Posterior cingulate gyrus (tissue), 11 donors: ENCODE results near the gene THSD4.
A peak's percentile ranks its signal among the peaks of the same experiment; 100 is the strongest.

ENCODE experiments used
- DNase-seq, 10 donors: peaks; one replicate each; pipeline versions ENCODE4 v3.0.0 to v3.0.0-alpha.2; 2020 to 2021; ENCODE audit warnings: mixed read lengths in 3 of 10
- intact Hi-C: fragments of 100-400 bp; cut with DNase I; formaldehyde crosslinking; loops from one replicate; pipeline ENCODE4 v1.15.1; 2023

The THSD4 gene

DNA sequence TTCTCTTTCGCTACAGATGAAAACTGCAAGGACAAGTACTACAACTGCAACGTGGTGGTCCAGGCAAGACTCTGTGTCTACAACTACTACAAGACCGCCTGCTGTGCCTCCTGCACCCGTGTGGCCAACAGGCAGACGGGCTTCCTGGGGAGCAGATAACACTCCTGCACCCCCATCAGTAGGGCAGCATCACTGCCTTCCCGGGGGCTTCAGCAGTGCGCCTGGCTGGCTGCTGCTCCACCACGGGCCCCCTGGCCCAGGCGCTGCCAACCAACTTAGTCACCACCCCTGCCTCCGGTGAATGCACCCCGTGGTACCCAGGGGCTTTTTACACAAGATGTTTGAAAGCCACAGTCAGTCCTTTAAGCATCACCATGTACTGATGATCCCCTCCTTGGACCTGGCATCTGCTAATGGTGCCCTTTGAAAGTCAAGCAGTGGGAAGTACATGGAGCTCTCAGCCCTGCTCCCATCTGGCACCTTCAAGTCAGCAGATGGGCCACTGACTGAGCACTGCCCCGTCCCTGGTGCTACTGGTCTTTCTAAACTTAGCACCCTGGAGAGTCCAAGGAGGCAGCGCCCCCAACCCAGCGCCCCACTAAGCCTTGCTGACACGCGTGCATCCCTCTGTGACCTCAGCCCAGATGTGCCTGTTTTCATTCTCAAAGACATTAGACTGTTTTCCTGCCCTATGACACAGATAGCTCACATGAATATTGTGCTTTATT lies 662.1 kb downstream of the THSD4 start:
- DNase-seq: peak in 1 of 10 donors; percentile 77
- intact Hi-C loops: no loop called here

DNA sequence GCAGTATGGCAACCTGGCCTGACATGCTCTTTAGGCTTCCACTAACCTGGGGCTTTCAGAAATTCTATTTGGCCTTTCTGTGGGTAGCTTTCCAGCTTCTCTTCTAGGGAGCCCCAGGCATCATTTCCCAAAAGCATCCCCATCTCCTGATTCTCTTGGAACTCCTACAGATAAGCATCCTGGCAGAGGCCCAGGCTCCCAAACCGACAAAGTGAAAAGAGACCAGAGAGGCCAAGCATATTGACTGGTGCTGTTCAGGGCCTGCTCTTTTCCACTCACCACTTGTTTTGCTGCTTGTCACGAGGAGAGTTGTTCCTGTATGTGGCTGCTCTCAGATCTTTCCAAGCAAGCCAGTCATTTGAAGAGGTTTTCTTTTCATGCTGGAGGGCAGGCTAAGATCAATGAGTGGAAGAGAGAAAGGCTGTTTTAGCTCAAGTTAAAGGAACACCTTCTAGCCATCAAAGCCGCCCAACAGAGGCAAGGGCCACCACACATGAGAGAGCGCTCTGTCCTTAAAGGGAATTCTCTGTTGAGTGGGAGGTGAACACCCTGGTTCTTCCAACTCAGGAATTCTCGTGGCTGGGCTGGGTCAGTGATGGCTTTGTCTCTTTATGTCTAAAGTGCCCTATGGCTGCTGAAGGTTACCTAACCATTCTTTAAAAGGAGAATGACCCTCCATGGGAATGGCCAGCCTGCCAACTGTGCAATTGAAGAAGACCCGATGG lies 664.0 kb downstream of the THSD4 start:
- intact Hi-C loops: no loop called here
- DNase-seq: no peak

DNA sequence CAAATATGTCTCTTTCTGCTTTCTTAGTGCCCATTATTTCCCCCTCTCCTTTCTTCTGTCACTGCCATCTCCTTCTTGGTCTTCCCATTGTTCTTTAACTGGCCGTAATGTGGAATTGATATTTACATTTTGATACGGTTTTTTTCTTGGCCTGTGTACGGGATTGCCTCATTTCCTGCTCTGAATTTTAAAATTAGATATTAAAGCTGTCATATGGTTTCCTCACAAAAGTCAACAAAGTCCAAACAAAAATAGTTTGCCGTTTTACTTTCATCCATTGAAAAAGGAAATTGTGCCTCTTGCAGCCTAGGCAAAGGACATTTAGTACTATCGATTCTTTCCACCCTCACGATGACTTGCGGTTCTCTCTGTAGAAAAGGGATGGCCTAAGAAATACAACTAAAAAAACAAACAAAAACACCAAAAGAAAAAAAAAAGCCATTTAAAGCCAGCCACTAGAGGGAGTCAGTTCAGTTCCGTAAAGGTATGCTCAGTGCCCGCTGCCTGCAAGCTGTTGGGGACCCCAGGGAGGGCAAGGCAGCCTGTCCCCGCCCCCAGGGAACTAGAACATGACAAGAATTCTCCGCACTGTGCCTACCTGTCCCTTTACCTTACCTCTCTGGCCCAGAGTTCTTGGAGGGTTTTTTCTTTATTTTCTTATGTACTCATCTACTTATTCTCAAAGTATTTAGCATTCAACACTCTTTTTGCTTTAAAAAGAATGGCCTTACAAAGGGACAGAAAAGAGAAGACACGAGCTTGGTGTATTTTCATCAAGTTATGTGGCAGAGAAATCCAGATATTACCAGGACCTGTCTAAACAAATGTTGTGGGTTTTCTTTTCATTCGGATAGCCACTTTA lies 665.1 kb downstream of the THSD4 start:
- DNase-seq: no peak
- intact Hi-C loops: loop anchor here (1.0 kb wide), 1 partner anchor 375 kb away; no protein-coding TSS in a partner anchor

DNA sequence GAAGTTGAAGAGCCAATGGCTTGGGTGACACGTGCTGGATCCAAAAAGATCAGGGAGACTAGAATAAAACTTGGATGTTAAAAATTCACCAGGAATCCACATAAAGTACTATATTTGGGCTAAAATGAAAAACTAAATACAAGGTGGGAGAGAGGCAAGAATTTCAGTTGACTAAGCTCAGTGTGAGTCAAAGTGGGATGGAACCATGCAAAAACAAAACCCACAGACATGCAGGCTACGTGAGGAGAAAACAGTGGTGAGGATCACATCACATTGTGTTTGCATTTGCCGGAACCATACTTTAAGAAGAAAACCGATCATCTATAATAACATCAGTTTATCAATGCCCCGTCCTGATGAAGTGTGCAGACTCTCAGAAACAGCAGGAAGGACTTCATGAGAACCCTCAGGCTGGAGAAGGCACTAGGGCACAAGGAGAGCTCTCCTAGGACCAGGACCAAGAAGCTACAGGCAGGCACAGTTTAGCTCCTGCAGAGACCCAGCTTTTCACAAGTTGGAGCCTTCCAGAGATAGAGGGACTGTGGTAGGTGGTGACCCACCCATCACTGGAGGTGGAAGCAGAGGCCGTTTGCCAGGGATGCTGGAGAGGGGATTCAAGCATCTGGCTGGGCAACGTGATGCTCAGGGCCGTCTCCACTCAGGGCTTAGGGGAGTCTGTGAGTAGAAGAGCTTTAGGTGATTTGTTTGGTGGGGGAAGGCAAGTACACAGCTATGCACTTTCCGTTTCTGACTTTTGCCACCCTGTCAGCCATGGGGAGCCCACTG lies 666.1 kb downstream of the THSD4 start:
- intact Hi-C loops: no loop called here

DNA sequence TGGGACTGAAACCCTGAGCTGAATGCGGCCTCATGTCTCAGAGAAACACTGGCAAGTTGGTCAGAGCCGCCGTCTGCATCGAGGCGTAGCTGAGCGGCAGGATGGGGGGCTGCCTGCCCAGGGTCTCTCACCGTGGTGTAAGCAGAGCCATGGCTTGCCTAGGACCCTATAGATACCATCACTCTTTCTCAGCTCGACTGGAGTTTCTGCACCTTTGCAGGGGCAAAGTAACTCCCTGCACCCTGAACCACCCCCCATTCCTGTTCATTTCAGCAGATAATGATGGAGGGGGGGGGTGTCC lies 666.6 kb downstream of the THSD4 start:
- intact Hi-C loops: no loop called here
- no peak for DNase-seq

More for the DNA sequence above, 666.1 kb downstream of the THSD4 start:
- DNase-seq: no peak

DNA sequence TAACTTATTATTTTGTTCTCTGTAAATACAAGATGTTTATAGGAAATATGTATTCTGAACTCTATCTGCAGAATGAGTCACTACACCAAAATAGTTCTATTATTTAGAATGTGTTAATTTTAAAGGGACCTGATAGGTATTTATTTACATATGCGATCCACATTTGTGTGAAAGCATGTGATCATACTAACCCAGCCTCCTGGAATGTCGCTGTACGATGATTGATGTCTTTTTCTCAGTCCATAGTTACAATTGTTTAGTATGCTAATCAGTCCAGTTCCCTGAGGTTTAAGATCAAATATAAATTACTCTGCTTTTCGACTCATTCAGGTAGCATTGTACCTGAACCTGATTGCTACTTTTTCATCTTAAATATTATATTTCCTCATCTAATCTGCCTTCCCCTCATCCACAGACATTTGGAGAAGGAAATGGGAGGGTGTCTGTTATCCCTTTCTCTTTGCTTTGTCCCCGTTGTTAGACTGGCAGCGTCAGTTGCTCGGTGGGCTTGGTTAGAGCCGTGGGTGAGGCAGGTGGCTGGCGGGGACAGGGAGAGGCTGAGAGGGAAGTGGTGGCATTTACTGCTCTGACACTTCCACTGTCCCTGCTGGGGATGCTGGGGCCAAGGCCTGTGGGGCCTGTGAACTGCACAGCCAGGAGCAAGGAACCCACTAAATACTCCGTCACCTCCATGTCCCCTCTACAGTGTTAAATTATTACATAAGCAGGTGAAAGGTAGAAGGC lies 667.3 kb downstream of the THSD4 start:
- intact Hi-C loops: no loop called here
- no peak for DNase-seq

DNA sequence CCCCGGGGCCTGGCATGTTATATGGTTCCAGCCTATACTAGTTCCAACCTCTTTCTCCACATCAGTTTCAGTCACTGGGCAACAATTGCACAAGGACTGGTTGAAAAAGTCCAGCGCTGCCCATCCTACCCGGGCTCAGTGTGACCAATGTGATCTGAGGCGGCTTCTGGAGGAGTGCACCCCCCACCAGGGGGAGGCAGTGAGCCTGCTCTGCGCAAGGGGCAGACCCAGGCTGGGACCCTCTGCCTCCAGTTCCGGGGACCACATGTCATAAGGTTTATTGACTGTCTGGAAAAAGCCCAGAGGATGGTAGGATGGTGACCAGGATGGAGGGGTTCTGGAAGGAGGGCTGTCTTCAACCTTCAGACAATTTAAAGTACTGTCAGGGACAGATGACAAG lies 669.4 kb downstream of the THSD4 start:
- DNase-seq: no peak
- intact Hi-C loops: no loop called here

DNA sequence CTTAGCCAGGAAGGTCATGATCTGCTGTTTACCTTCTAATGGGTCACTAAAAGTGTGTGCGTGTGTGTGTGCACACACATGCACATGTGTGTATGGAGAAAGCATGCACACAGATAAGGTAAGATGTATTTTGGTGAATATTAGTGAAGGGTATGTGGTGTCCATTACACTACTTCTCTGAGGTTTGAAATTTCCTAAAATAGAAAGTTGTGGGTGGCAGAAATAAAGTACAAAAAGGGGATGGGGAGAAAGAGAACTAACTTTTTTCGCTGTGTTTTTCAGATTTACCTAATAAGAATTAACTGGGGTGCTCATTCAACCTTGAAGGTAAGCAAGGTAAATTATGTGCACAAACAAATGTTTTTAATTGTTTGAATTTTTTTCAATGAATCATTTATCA lies 670.7 kb downstream of the THSD4 start:
- intact Hi-C loops: no loop called here
- no peak for DNase-seq

DNA sequence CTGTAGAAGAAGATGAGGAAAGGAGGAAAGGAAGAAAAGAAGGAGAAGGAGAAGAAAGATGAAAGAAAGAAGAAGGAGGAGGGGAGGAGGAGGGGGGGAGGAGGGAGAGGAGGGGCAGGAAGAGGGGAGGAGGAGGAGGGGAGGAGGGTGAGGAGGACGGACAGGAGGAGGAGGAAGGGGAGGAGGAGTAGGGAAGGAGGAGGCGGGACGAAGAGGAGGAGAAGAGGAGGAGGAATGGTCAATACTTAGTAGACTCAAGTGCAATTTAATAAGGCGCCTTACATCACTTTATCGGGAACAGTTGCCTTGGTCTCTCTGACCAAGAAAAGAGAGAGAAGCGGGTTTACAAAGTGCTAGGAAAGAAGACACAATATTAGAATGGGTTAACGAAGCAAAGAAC lies 671.4 kb downstream of the THSD4 start:
- intact Hi-C loops: no loop called here

DNA sequence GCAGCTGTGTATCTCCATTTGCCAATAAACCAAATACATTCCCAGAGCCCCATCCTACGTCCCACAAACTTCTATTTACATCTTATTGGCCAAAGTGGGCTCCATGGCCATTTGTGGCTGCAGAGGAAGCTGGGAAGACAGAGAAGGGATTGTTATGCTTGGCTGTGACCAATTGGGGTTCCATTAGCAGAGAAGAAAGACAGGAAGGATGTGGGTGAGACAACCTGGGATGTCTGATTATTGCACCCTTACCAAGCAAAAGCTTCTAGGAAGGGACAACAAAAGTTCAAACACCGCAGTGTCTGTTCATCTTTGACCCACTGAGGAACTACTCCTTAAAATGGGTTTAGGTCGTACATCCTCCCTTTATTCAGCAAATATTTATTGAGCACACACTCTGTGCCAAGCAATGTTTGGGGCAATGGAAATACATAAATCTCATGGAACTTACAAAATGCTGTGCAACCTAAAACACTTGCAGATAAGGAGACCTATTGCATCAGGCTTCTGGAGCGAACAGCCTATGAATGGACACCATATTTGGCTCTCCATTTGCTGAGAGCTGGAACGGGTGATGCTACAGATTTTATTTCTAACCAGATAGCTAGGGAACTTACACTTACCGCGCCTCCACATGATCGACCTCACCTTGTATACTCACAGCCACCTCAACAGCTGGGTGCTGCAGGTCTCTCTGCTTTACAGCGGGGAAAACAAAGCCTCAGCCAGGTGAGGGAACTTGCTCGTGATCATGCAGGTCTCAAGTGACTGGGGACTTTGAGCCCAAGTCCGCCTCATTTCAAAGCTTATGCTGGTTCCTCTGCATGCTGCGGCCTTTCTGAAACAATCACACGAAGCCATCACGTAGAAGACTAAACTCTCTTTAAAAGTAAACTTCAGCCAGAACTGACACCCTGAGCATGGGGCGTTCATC lies 673.6 kb downstream of the THSD4 start:
- intact Hi-C loops: no loop called here
- no peak for DNase-seq

More for the DNA sequence above, 671.4 kb downstream of the THSD4 start:
- no peak for DNase-seq

DNA sequence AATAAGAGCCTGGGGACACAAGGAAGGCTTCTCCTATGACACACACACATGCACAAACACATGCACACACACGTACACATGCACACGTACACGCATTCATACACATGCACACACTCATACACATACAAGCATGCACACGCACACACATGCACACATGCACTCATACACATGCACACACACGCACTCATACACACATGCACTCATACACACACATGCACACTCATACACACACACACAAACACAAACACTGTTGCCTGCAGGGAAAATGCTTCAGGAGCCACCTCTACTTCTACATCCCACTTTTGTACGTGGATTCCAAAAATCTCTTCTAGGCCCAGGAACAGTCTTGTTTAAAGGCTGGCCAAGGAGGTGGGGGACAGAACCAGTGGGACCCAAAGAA lies 674.3 kb downstream of the THSD4 start:
- intact Hi-C loops: no loop called here
- DNase-seq: no peak

DNA sequence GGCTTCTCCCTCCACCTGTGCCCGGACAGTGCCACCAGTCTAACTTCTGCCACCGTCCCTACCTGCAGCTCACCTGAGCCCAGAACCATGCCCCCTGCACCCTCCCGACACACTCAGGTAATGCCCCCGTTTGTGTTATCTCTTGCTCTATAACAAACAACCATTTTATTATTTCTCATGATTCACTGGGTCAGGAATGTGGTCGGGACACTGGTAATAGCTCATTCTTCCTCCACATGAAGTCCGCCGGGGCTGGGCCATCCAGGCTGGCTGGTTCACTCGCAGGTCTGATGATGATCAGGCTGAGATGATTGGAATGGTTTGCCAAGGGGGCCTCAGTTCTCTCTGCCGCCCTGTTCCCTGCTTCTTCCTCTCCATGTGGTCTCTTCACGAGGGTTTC lies 674.8 kb downstream of the THSD4 start:
- intact Hi-C loops: no loop called here
- DNase-seq: peak in 1 of 10 donors; percentile 52

DNA sequence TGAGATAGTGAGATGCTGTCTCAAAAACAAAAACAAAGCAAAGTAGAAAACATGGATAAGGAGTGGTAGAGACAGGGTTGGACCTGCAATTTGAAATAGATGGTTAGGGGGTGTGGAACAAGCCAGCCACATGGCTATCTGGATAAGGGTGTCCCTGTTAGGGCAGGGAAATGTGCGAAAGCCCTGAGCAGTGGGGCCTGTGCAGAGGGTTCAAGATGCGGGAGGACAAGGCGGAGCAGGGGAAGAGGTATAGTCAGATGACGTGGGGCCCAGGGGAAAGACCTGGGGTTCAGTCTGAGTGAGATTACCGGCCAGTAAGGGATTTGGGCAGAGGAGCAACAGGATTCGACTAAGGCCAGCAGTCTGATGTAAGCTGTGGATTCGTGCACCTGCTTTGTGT lies 676.7 kb downstream of the THSD4 start:
- DNase-seq: peak in 1 of 10 donors; percentile 9
- intact Hi-C loops: no loop called here

DNA sequence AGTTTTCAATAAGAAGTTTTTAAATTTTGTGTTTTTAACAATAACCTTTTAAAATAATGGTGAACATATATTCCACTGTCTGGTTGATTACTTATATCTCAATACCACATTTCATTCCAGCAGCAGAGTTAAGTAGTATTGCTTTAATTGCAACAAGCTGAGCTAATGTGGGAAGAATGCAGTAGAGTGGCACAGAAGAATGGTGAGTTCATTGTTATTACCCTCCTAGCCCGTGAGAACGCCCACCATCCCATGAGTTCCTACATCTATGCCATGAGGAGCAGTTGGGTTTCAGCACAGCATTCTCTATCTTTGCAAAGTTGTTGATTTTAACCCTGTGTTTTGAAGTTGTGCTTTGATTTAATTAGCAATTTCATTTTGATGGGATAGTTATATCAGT lies 677.2 kb downstream of the THSD4 start:
- DNase-seq: no peak
- intact Hi-C loops: no loop called here

DNA sequence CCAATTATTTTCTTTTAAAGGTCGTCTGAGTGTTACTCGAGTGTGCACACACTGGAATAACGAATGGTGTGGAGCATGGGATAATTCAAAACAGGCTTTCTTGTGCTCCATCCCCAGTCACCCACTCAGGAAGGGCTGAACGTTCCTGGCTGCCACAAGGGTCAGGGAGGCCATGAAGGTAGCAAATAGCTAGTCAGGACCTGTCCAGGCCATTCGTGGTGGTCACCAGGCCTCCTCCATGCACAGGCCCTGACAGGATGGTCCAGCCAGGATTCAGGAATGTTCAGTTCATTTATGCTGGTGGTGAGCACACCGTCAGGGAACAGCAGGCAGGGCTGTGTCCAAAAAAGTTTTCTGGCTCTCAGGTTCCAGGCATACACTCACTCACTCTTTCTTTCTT lies 683.4 kb downstream of the THSD4 start:
- intact Hi-C loops: no loop called here
- no peak for DNase-seq

DNA sequence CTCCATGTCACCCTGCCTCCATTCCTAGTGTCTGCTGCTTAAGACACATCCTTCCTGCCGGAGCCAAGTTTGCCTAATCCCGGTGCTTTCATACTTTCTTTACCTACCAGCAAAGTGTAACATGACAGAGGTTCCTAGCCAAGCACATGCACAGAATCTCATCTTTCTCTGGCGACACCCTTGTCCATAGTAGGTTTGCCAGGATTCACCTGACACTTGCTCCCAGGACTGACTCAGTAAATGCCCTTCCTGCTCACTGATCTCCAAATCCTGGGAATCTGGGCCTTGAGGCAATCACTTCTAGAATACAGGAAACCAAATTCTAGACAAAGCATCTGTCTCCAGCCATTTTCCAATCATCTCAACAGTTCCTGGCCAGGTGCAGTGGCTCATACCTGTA lies 684.9 kb downstream of the THSD4 start:
- intact Hi-C loops: loop anchor here (2.0 to 10.0 kb wide), 3 partner anchors 58 to 415 kb away; no protein-coding TSS in a partner anchor
- no peak for DNase-seq

DNA sequence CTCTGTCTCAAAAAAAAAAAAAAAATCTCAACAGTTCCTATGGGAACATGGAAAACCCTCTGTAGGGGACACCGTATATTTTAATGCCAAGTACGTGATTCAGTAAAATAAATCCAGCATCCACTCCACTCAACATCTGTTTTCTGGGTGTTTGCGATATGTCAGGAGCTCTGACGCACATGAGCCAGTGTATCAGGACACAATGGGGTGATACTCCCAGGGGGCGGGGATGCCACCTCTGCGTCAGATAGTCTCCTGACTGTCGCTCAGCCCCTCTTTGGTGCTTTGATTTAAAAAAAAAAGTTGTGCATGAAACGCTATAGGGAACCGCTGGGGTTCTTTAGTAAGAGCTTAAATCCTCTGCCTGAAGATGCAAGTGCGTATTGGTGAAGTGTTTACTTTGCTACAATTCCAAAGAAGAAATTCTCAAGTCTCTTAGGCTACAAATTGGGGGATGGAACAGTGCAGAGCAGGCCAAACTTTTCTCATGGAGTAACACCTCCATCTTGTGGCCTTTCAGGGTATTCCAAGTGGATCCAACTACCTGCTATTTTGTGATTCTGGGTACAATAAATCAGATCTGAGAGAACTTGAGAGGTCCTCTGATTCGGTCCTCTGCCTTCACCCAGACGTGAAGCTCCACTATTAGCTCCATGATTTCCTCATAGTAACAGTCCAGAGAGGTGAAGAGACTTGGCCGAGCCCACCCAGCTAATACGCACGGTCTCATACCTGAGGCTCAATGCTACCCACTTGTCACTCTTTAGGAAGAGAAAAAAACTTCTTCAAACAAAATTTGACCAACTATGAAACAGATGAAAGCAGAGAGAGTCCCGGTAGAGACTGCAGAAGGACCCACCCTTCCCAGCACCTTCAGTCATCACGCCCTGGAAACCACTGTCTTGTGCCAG lies 685.8 kb downstream of the THSD4 start:
- intact Hi-C loops: loop anchor here (2.0 to 10.0 kb wide), 3 partner anchors 59 to 416 kb away; no protein-coding TSS in a partner anchor
- DNase-seq: peak in 3 of 10 donors; percentile 28 to 71 (median 39)
